ENCODE measurements around the gene CNTD1.

The CNTD1 gene

DNA sequence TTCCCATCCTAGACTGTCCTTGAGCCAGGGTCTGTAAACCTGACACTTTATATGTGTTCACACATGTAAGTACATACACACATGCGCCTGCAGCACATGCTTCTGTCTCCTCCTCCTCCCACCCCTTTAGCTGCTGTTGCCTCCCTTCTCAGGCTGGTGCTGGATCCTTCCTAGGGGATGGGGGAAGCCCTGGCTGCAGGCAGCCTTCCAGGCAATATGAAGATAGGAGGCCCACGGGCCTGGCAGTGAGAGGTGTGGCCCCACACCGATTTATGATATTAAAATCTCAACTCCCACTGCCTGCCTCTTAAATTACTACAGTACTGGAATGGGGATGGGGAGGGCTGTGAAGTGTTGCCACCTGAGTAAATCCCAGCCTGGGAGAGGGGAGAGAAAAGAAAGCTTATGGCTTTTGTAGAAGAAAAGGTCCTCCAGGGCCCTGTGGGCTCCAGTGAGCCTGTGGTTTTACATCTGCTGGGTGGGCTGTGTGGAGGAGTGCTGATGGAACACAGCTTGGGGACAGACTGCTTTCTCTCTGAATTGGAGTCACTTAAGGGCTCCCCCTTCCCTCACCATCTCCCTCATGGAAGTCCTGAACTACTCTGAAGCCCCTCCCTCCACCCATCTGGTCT lies 19.2 kb upstream of the CNTD1 start:
- in situ Hi-C loops (cut with MboI; ENCODE audit: low sequenced_read_pairs): no loop called here

DNA sequence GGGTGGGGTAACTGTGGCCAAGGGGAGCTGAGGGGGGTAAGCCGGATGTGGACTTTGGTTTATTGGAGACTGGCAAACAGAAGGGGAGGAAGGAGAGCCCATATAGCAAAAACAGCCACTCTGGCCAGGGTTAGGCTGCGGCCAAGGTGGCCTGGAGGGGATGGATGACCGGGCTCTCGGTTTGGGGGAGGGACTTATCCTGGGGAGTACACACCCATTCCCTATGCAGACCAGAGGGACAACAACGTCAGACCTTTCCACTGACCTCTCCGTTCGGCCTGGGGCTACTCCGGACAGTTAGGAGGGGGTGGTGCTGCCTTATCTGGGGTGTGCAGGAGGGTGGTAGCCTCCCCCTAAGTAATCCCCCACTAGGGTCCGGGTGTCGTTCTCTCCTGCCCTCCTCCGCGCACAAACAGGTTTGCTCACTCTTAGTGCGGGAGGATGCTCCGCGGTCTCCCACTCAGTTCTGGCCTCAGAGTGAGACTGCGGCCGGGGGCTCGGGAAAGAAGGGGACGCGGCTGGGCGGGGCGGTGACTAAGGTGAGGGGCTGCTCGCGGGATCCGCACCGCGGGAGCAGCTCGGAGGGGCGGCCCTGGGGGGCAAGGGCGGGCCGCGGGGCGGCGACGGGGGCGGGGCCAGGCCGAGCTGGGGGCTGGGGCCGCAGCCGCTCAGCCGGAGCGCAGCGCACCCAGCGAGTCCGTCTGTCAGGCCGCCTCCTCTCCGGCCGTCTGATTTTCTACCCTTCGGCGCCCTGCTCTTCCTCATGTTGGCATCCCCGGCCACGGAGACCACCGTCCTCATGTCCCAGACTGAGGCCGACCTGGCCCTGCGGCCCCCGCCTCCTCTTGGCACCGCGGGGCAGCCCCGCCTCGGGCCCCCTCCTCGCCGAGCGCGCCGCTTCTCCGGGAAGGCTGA lies 18.5 kb upstream of the CNTD1 start, which contains the start of gene WNK4:
Gene WNK4 (plus strand): TSS at position 675 of the 915 bp plus-strand sequence. CDS start 89 bp downstream, at position 764.
- in situ Hi-C loops (cut with MboI; ENCODE audit: low sequenced_read_pairs): no loop called here

DNA sequence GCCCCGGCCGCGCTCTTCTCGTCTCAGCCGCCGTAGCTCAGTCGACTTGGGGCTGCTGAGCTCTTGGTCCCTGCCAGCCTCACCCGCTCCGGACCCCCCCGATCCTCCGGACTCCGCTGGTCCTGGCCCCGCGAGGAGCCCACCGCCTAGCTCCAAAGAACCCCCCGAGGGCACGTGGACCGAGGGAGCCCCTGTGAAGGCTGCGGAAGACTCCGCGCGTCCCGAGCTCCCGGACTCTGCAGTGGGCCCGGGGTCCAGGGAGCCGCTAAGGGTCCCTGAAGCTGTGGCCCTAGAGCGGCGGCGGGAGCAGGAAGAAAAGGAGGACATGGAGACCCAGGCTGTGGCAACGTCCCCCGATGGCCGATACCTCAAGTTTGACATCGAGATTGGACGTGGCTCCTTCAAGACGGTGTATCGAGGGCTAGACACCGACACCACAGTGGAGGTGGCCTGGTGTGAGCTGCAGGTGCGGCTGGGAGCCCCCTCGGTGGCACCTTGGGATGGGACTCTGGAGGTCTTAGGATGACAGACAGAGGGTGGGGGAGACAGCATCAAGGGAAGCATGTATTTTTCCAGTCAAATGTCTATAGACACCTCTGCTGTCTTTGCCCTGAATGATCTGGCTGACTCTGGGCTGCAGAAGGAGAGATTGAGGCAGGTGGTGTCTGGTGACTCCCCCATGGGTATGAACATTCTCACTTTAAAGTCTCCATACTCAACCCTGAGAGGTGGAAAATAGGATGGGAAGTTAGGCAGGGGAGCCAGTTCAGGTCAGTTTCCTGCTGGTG lies 17.6 kb upstream of the CNTD1 start:
- in situ Hi-C loops (cut with MboI; ENCODE audit: low sequenced_read_pairs): no loop called here

DNA sequence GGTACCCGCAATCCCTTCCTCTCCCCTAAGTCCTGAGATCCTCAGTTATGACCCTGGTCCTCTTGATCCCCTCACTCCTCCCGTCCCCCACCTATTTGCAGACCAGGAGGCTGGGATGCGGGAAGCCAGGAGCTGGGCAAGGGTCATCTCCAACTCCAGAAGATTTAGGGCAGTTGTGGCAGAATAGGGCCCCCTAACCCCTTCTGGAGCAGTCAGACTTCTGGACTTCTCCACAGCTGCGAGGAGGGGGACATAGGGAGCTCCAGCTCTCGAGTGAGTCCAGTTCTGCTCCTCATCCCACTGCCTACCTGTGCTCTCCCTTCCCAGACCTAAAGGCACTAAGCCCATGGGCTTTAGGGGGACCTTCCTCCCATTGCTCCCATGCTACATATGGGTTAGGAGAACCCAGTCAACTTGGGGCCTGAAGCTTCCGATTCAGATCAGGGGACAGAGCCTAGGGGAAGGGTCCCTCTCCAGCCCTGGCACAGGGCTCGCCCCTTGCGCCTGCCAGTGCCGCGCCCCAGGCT lies 17.0 kb upstream of the CNTD1 start:
- in situ Hi-C loops (cut with MboI; ENCODE audit: low sequenced_read_pairs): no loop called here

DNA sequence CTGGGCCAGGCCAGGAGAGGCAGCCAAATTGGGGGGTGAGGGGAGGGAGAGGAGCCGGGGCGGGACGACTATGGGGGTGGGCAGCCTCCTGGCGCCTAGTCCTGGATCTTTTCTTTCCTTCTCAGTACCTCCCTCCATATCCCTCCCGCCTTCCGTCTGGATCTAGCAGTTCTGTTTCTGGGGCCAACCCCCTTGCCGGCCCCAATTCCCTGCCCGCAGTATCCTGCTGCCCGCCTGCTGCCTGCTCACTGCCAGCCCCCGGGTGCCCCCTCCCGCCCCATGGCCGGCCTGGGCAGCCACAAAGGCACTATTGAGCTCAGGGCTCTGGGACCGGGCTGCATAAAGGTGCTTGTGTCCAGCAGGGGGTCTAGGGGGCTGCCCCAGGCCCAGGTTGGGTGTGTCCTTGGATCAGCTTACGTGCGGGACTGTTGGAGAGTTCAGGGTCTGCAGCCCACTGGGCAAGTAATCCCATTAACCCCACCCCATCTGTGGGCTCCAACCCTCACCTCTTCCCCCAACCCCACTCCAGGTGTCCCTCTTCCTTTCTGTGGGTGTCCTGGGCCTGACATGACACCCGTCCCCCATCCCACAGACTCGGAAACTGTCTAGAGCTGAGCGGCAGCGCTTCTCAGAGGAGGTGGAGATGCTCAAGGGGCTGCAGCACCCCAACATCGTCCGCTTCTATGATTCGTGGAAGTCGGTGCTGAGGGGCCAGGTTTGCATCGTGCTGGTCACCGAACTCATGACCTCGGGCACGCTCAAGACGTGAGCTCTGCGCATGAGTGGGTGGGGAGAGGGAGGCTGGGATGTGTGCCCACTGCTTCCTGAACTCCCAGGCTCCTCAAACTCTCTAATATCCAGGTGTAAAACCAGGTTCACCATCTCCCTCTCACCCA lies 16.2 kb upstream of the CNTD1 start:
- in situ Hi-C loops (cut with MboI; ENCODE audit: low sequenced_read_pairs): no loop called here

DNA sequence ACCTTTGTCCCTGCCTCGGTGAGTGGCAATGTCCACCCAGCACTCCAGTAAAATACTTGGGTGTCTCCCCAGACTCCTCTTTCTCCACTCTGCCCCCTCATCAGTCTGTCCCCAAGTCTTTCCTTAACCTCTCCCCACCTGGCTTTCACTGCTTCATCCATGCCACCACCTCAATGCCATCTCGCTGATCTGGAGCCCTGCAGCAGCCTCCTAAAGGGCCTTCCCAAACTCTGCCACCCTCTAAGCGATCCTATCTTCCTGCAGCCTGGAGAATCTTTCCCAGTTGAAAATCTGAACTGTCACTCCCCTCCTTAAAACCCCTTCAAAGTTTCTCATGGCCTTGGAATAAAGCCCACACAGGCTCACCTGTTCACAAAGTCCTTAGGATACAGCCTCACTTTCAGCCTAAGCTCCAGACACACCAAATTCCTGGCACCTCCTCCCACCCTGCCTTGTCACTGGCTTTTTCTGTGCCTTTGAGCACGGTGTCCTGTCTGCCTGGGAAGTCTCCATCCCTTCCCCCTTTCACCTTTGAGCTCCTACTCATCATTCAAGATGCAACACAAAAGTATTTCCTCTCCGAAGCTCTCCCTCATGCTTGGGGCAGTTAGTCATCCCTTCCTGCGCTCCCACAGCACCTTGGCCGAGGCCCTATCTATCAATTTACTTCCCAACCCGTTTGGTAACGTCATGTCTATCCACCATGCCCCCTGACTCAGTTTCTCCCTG lies 15.4 kb upstream of the CNTD1 start:
- in situ Hi-C loops (cut with MboI; ENCODE audit: low sequenced_read_pairs): no loop called here

DNA sequence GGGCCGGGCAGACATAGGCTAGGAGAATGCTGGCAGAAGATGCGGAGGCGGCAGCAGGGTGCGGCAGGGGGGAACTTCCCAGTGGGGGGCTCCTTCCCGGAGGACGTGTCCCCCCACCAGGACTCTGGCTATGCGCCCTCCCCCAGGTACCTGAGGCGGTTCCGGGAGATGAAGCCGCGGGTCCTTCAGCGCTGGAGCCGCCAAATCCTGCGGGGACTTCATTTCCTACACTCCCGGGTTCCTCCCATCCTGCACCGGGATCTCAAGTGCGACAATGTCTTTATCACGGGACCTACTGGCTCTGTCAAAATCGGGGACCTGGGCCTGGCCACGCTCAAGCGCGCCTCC lies 14.9 kb upstream of the CNTD1 start:
- in situ Hi-C loops (cut with MboI; ENCODE audit: low sequenced_read_pairs): no loop called here

DNA sequence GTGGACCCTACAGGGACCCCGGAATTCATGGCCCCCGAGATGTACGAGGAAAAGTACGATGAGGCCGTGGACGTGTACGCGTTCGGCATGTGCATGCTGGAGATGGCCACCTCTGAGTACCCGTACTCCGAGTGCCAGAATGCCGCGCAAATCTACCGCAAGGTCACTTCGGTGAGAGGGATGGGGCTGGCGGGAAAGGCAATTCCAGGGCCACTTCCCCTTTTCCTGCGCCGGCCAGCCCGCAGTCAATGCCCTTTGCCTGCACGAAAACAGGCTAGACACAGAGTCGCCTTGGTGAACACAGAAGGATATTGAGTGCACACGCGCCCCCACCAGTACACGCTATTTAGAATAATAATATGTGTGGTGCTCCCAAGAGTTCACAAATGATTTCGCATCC lies 14.3 kb upstream of the CNTD1 start:
- in situ Hi-C loops (cut with MboI; ENCODE audit: low sequenced_read_pairs): no loop called here

DNA sequence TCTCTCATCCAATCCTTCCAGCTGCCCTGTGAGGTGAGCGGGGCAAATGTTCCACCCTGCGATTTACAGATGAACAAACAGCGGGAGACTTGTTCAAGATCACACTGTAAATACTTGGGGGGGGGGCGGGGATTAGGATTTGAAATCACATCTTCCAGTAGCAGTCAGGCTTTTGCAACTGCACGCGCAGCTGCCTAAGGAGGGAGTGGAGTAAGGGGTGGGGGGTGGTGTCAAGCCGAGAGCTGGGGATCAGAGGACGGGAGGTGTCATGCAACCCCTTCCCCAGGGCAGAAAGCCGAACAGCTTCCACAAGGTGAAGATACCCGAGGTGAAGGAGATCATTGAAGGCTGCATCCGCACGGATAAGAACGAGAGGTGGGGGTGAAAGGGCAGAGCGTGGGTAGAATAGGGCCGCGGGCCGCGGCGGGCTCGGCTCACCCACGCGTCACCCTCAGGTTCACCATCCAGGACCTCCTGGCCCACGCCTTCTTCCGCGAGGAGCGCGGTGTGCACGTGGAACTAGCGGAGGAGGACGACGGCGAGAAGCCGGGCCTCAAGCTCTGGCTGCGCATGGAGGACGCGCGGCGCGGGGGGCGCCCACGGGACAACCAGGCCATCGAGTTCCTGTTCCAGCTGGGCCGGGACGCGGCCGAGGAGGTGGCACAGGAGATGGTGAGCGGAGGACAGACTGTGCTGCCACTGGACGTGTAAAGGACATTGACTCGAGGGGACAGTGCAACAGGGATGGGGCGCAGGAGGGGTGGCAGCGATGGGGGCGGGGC lies 13.7 kb upstream of the CNTD1 start:
- in situ Hi-C loops (cut with MboI; ENCODE audit: low sequenced_read_pairs): no loop called here

DNA sequence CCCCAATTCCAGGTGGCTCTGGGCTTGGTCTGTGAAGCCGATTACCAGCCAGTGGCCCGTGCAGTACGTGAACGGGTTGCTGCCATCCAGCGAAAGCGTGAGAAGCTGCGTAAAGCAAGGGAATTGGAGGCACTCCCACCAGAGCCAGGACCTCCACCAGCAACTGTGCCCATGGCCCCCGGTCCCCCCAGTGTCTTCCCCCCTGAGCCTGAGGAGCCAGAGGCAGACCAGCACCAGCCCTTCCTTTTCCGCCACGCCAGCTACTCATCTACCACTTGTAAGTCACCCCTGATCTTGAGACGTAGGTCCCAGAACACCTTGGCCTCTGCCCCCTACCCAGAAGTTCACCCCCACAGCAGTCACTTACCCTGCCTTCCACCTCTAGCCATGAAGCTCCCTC lies 11.4 kb upstream of the CNTD1 start:
- in situ Hi-C loops (cut with MboI; ENCODE audit: low sequenced_read_pairs): no loop called here

DNA sequence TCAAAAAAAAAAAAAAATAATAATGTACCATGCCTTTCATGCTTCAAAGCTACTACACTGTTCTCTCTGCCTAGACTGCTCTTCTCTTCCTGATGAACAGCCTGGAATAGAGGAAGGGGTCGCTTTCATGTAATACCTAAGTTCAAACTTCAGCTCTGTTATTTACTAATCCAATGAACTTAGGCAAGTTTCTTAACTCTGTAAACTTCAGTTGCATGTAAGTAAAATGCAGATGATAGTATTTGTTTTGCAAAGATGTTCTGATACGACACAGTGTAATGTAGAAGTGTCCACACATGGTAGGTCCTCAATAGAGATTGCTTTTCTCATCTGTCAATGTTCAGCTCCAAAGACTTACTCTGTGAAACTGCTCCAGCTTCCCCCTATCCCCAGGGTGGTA lies 6.7 kb upstream of the CNTD1 start:
- in situ Hi-C loops (cut with MboI; ENCODE audit: low sequenced_read_pairs): no loop called here

DNA sequence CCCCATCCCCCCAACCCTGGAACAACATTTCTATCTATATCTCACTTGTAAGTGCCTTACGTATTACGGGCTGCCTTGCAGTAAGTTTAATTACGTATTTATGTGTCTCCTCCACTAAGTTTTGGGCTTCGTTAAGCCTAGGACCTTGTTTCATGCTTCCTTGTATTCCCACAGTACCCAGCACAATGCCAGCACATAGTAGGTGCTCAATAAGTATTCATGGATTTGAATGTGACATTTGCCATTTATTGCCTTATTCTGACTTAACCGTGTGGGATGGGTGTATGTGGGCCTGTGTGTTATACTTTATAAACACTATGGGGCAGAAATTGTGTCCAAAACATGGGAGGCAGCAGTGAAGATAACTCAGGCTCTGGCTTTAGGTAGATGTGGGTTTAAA lies 6.1 kb upstream of the CNTD1 start:
- in situ Hi-C loops (cut with MboI; ENCODE audit: low sequenced_read_pairs): no loop called here

DNA sequence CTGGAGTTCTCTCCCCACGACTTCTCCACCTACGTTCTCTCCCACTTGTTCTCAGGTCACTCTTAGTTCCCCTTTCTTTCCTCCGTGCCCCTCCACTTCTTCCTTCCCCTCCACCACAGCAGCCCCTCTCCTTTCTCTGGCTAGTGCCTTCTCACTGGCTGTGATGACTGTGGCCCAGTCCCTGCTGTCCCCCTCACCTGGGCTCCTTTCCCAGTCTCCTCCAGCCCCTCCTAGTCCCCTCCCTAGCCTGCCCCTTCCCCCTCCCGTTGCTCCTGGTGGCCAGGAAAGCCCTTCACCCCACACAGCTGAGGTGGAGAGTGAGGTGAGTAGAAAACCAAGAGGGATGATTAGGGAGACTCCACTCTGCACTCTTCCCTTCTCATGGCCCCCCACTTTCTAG lies 3.6 kb upstream of the CNTD1 start:
- in situ Hi-C loops (cut with MboI; ENCODE audit: low sequenced_read_pairs): no loop called here

DNA sequence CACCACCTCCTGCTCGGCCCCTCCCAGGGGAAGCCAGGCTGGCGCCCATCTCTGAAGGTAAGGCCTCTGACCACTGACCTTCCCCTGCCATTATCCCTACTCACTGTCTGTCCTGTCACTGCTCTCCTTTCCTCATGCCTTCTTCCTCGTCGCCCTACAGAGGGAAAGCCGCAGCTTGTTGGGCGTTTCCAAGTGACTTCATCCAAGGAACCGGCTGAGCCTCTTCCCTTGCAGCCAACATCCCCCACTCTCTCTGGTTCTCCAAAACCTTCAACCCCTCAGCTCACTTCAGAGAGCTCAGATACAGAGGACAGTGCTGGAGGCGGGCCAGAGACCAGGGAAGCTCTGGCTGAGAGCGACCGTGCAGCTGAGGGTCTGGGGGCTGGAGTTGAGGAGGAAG lies 3.2 kb upstream of the CNTD1 start:
- in situ Hi-C loops (cut with MboI; ENCODE audit: low sequenced_read_pairs): no loop called here

DNA sequence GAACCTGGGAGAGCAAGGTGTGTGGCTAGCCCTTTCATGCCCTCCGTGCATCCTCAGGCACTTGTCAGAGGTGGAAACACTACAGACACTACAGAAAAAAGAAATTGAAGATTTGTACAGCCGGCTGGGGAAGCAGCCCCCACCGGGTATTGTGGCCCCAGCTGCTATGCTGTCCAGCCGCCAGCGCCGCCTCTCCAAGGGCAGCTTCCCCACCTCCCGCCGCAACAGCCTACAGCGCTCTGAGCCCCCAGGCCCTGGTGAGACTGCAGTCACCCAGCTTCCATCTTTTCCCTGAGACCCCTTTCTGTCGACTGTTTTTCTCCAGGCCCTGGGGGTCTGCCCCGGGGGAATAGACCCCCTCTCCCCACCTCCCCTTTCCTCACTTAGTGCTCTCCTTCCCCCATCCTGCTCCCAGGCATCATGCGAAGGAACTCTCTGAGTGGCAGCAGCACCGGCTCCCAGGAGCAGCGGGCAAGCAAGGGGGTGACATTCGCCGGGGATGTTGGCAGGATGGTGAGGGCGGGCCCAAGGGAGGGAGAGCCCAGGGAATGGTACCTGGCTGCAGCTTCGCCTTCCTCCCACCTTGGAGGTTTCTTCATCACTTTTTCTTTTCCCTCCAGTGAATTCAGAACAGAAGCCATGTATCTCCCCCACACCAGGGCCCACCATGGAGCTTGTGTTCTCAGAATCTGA lies 2.4 kb upstream of the CNTD1 start:
- in situ Hi-C loops (cut with MboI; ENCODE audit: low sequenced_read_pairs): no loop called here

DNA sequence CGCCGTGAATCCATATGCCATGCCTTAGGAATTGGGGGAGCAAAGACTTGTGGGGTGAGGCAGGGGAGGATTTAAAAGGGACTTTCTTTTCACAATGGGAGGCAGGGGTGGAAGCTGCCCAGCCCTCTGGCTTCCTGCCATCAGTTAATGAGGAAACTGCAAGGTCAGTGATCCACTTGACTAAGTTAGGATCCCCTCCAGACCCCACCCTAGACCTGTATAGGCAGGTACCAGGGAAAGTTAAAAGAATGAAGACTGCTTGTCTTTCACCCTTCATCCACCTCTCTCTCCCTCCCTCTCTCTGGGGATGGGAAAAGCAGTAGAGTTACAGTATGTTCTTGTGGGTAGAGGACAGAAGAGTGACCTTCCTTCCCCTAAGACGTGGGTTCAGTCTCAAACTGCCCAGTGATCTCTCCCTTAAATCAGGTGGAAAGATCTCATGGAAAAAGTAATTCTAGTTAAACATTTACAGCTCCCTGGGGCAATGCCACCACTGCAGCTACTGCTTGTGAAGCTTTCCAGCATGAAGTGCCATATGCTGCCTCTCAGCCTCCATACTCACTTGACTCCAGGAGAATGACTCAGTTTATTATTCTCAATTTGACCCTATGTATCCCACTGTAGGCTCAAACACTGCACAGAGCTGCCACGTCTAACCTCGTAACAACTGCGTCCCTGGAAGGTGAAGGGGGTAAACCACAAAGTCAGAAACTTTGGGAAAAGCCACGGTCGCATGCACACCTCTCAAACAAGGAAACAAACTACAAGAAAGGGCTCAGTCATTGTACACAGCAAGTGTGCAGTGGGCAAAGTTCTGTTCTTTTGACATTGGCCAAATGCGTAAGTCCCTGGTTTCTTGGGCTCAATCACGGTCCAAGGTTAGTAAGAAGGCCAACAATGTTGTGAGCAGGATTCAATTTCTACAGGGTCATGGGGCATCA lies 1.3 kb upstream of the CNTD1 start:
- in situ Hi-C loops (cut with MboI; ENCODE audit: low sequenced_read_pairs): no loop called here

DNA sequence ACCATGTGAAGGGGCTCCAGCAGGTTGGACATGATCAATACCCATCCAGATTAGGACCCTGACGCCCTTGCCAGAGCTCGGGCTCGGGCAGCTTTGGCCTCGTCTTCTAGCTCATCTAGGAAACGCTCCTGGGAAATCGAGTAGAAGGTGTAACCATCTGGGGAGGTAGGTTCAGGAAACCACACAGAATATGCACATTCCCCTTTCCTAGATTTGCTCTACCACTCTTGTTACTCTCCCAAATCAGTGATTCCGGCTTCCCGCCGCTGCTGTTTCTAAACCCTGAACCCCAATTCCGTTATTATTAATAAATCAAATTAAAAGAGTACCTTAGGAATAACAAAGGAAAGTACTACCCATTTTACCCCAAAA lies 664 bp upstream of the CNTD1 start:
- in situ Hi-C loops (cut with MboI; ENCODE audit: low sequenced_read_pairs): no loop called here

Measured in hTERT RPE-1 (cell line).